ENCODE measurements around the gene RALGDS.

Gene RALGDS

DNA sequence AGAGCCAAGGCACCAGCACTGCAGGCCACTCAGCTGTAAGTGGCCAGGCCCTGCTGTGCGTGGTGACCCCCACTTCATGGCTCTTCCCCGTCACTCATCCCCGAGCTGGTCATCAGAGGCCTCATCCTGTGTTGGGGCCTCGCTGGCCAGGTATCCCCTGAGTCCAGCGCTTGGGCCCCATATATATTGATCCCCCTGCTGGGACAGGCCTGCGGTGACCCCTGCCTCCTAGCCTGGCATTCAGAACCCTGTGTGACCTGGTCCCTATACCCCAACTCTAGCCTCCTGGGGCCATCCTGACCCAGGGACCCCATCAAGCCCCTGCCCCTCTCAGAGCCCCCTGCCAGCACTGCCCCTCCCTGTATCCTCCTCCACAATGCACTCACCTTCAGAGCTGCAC lies 30.0 kb upstream of the RALGDS start:
- DNase-seq (ENCODE audit: low spot score), result no peak

DNA sequence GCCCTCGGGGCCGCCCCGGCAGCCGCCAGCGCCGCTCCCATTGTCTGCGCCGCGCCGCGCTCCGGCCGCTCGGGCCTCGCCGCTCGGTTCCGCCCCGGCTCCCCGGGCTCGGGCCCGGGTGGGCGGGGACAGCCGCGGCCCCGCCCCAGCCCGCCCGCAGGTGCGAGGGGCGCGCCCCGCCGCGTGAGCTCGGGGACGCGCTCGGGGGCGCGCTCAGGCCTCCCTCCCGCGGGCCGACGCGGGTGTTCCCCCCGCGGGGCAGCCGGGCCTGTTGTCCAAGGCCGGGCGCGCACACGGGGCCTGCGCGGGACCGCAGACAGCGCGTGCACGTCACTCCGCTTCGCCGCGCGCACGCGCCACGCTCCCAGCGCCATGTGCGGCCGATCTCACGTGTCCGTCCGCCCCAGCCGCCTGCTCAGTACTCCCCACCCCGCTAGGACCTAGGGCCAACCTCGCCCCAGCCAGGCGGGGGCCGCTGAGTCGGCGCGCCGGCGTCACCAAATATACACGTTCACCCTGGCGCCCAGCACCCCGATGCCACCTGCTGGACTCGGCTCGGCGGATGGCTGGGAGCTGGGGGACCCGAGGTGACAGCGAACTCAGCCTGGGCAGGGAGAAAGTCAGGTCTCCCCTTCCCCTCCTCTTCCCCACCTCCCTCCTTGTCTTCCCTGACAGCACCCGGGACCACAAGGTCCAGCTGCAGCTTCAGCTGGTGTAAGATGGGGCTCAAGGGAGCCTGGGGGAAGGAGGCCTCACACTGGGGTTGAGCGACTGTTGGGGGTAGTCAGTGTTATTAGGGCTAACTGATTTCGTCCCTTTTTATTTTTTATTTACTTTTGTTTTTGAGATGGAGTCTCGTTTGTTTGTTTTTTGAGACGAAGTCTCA lies 28.3 kb upstream of the RALGDS start:
- peak; percentile 96 for DNase-seq (ENCODE audit: low spot score)

DNA sequence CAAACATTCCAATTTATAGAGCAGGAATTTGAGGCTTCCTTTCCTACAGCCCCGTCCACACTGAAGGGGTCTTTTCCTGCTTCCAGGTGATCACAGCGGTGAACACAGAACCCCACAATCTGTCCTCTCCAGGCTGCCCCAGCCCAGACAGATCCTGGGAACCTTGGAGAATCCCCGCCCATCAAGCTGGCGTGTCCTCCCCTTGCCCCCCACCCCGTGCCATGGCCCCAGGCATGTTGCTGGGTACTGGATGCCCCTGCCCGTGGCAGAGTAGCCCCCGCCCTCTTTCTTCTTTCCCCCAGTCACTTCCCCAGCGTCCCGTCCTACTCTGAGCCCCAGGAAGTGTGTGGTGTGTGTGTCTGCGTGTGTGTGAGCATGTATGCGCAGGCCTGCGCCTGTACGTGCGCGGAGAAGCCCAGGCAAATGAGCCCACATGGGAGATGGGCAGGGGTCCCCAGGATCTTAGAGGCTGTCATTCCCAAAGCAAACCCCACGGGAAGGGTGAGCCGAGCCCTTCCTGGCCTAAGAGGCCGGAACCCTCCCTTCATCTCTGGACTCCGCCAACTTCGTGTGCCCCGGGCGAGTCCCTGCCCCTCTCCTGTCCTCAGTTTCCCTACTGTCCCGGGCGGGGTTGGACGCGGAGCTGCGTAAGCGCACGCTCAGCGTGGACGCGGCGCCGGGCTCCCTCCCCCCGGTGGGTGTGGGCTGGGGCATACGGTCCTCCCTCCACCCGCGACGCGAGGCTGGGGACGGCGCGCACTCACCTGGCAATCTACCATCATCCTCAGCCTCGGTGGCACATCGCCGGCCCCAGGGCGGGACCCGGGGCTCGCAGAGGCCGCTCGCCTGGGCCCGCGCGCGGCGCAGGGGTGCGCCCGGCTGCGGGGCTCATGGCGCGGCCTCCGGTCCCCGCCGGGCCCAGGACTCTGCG lies 27.4 kb upstream of the RALGDS start:
- DNase-seq (ENCODE audit: low spot score), result peak; percentile 37

- DNase-seq (ENCODE audit: low spot score), result peak; percentile 77
These were observed 26.6 kb upstream of the RALGDS start for GRCh38 chr9:133147412-133148198.

DNA sequence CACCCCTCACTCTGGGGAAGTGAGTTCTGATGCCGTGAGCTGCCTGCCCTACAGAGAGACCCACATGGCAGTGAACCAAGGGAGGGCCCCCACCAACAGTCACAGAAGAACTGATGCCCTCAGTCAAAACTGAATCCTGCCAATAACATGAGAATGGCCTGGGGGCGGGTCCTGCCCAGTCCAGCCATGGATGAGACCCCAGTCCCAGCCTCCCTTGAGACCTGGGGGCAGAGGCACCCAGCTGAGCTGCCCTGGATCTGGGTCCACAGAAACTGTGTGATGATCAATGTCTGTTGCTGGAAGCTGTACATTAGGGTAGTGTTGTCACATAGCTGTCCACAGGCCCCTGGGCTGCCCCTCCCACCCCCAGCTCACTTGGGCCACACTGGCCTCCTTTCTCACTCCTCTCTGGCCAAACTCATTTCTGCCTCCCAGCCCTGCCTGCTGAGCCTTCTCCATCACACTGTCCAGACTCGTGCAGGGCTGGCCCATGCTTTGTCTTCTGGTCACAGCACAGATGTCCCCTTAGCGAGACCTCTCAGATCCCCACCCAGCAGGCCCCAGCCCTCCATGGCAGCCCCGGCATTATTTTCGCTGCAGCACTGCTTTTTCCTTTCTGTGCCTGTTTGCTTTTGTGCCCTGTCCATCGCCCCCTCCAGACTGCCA lies 25.8 kb upstream of the RALGDS start:
- DNase-seq (ENCODE audit: low spot score), result no peak

GRCh38 chr9:133144904-133145851 lies 24.1 kb upstream of the RALGDS start:
- no peak for DNase-seq (ENCODE audit: low spot score)

DNA sequence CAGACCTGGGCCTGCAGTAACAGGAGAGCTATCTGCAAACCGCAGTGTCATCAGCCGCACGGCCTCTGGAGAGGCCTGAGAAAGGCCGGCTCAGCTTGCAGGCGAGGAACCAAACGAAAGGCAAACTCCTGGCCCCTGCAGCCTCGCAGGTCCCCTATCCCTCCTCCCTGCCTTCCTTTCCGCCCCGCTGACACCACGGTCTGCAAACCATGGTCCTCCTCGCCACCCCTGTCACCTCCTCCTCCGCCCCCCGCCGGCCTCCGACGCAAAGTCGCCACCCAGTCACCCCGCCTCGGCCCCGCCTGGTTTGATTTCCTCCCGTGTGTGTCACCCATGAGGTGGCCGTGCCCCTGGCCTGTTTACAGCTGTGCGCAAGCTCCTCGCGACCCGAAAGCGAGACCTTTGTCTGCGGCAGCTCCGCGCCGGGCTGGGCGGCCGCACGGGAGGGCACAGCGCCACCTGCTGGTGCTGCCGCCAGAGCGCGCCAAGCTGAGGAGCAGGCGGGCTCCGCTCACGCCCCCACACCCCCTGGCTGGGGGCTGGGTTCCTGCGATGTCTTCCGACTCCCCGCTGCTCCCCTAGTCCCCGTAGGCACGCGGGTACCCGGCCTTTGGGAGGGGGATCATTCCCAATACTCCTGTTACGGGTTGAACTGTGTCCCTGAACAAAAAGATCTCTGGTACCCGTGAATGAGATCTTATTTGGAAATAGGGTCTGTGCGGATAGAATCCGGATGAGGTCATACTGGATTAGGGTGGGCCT lies 23.3 kb upstream of the RALGDS start:
- DNase-seq (ENCODE audit: low spot score), result peak; percentile 86

DNA sequence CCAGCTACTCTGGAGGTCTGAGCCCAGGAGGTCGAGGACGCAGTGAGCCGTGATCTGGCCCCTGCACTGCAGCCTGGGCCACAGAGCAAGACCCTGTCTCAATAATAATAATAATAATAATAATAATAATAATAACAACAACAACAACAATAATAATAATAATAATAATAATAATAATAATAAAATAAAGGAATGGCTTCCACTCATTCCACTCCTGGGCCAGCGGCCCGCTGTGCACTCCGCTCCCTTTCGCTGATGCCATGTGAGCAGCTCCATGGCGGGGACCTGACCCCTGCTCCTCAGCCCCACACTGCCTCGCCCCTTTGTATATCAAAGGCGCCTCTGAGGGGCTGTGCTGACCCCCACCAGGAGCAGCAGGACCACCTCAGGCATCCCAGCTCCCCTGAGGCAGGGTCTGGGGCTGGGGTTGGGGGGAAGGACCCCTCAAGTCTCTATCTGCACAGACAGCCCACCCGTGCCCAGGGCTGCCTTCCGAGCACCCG lies 22.6 kb upstream of the RALGDS start:
- DNase-seq (ENCODE audit: low spot score), result no peak

DNA sequence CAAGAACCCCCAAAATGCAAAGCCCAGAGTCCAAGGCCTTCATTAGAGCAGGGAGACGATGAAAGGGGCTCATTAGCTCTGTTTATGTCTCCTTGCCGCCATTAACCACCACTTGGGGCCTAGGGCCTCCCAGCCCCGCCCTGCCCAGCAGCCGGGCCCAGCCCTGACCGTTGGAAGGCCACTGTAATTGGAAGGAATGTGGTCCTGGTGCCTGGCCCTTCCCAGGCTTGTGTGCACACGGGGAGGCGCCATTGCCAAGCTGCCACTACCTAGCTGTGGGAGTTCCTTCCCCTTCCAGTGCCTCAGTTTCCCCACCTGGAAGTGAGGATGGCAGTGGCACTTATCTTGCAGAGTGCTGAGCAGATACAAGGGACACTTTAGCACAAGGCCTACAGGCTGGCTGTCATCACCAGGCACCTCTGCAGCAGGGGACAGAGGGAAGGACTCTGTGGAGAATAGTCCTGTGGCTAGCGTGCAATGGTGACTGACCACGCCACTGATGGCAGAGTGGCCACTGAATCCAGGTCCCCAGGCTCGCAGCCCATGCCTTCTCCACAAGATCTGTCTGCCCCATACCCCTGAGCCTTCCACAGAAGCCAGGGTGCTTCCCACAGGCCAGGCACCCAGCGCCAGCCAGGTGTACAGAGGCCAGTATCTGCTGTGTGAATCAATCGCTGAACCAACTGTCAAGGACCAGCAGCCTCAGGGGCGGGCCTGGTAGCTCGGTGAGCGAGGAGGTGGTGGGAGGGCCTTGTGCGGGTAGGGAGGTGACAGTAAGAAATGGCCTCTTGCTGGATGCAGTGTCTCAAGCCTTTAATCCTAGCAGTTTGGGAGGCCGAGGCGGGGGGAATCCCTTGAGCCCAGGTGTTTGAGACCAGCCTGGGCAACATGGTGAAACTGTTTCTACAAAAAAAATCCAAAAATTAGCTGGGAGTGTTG lies 21.9 kb upstream of the RALGDS start:
- DNase-seq (ENCODE audit: low spot score), result no peak

DNA sequence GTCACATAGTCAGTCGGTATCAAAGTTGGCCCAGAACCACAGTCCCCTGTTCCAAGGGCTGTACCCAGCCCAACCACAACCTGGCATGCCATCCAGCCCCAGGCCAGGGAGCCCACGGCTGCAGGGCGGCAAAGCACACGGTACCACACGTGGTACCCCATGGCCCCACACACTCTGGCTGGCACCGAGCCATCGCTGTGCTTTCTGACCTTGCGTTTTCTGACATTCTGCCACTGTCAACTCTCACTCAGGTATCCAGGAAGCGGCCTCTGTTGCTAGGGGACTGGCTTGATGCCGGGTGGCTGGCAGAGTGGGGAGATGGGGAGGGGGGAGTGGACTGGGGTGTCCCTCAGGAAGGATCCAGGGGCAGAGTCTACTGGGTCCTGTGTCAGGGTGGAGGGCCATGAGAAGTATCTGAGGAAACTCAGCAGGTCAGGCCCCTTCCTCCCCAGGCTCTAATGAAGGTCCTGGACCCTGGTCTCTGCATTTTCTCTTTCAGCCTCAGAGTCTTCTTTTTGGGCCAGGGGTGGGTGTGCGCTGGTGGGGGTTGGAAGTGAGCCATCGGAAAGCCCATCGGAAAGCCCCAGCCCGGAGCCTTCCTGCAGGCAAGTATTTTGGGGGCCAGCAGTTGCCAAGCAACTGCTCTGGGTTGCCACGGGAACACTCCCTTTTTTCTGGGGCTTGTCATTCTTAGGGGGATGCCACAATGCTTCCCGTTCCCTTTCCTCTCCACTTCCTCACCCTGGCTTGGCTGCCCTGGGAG lies 21.0 kb upstream of the RALGDS start:
- DNase-seq (ENCODE audit: low spot score), result no peak

- no peak for DNase-seq (ENCODE audit: low spot score)
These were observed 19.6 kb upstream of the RALGDS start for GRCh38 chr9:133140606-133141005.

DNA sequence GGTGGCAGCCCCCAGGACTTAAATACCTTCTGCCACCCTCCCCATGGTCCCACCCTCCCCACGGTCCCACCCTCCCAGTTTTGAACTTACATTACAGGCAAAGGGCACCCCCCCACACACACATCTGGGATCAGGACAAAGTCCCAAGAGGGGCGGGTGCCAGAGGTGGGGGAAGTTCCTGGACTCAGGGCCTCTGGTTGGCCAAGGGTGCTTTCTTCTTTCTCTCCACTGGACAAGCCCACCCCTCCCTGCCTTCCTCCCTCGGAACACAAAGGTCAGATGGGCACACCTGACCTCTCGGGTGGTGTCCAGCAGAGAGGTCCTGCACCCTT lies 19.1 kb upstream of the RALGDS start:
- no peak for DNase-seq (ENCODE audit: low spot score)

GRCh38 chr9:133139246-133140173 lies 18.5 kb upstream of the RALGDS start:
- DNase-seq (ENCODE audit: low spot score), result no peak

- no peak for DNase-seq (ENCODE audit: low spot score)
These were observed 16.6 kb upstream of the RALGDS start for GRCh38 chr9:133137451-133138231.

DNA sequence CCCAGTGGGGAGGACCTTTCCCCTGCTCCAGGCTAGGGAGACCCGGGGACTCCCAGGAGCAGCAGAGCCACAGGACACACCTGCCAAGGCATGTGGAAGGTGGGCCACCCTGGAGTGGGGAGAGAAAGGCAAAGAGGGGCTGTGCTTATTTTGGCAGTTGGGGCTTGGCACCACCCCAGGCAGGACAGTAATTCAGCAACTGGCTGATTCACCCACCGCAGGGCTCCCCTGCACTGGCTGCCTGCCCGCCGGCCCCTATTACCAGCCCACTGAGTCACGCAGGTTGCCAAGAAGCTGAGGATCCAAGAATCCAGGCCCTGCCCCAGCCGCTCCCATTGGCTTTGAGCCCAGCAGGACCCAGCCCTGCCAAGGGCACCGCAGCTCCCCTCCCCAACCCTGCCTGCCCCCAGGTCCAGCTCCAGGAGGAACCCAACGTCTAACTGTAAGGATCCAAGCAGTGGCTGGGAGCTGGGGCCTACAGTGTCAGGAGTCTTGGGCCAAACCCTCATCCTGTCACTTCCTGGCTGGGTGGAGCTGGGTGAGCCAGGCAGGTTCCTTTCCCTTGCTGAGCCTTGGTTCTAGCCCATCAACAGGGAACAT lies 14.2 kb upstream of the RALGDS start:
- DNase-seq (ENCODE audit: low spot score), result peak; percentile 90

All from SW480 (cell line).